DMS 273 treated with DMSO at 0.1 percent for 48 hours (cell line): ENCODE results near the gene HHAT.

Experiments
- DNase-seq: peaks from one replicate; lab custom pipeline; 2025; lab: John Stamatoyannopoulos, UW

Gene HHAT

DNA sequence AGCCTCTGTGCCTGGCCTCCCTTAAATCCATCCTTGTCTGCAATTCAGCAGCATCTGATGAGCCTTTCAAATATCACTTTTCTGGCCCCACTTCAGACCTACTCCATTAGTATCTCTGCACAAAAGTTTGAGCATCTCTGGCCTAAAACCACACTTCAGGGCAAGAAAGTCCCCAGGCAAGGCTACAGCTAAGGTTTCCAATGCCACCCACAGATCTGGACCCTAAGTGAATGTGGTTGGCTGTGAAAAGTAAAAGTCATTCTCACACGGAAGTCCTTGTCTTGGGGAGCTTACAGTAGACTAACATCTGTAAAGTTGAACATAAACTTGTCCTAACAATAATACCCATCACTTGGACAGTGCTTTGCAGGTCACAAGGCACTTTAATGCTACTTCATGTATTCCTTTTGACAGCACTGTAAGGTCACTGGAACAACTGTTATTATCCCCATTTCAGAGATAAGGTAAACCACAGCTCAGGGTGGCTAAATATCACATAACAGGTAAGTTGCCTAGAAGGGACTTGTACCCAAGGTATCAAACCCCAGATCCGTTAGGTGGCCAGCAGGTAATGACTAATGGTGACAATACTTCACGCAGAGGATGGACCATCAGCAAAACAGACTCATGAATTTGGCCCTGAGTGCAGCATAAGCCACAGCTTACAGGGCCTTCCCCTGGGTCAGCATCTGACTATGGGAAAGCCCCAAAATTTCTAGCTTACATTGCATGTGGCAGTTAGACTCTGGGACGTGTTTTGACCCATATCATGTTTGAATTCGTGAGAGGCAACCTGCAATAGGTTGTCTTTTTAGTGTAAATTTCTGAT lies 356.0 kb downstream of the HHAT start:
- DNase-seq: no peak

DNA sequence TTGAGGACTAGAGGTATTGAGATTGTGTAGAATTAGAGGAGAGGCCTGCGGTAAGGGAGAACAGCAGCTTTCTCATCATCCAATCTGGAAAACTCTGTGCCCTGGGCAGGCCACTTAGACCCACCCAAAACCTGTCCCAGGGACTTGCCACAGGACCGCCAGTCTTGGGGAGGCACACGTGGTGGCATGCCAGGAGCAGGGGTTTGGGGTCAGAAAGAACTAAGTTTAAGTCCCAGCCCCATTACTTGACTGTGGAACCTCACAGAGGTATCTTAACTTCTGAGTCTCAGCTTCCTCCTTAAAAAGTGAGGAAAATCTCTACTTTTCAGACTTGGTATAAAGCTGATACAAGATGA lies 356.6 kb downstream of the HHAT start:
- DNase-seq: no peak

DNA sequence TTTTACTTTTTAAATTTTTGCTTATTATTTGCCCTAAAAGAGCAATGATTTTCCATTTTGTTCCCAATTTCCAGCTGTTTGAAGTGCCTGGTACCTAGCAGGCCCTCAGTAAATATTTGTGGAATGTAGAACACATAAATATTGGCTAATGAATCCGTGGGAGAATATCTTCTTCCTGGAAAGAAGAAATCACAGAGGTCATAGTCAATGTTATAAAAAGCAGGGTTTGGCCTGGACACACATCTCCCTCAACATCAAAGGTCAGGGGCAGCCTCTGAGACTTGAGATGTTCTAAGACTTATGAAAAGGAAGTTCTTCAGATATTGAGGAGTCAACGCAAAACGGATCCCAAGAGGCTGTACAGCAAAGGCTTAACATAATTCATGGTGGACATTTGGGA lies 358.1 kb downstream of the HHAT start:
- no peak for DNase-seq

DNA sequence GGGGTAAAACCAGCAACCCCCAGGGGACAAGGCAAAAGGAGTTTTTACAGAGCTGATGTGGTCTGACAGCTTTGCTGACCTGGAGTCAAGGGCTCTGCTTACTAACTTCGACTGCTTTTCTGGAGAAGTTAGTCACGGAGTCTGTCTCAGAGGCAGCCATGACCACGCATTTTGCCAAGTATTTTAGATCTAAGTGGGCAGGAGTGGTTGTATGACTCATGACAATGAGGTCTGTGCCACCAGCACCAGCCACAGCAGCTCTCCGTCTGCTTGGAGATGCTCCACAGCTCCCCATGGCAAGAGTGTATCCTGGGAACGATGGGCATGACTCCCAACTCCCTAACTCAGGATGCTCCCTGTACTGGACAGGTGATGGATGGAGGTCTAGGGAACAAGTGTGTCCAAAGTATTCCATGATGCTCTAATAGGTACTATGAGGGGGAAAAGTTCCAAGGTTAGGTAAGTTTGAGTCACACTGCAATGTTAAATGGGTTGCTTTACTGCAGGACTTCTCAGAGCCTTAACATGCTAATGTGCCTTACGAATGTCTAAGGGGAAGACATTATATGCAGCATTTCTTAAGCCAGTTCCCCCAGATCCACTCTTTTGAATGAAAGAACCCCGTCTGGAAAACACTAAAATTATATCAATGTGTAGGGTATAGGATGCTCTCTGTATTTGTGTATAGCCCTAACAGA lies 359.0 kb downstream of the HHAT start:
- no peak for DNase-seq

DNA sequence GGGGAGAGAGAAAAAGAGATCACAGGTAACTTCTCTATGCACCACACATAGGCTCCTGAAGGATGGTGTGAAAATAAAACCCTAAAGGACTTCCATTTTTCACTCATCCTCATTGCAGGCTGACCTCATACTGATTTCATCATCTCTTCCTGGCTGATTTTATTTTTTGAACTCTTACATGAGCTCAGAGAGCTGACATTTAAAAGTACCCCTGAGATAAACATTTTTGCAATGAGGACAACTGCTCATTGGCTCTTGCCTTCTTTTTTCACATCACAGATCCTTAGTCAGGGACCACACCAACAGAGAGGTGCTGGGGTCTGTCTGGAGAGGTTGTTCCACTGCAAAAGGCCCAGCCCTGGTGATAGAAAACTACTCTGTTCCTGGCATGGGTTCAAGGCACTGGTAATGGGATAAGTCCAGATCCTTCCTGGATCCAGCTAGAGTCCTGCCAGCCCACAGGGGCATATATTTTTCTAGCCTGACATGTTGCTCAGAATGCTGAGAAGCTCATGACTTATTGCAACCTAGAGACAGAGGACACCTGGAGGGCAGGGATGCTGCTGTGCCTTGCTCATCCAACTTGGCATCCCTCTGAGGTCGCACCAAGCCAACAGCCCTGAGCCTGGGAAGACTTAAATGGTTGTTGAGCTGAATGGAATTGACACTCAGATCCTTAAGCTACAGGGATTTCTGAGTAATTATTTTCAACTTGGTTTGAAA lies 360.0 kb downstream of the HHAT start:
- DNase-seq: no peak

DNA sequence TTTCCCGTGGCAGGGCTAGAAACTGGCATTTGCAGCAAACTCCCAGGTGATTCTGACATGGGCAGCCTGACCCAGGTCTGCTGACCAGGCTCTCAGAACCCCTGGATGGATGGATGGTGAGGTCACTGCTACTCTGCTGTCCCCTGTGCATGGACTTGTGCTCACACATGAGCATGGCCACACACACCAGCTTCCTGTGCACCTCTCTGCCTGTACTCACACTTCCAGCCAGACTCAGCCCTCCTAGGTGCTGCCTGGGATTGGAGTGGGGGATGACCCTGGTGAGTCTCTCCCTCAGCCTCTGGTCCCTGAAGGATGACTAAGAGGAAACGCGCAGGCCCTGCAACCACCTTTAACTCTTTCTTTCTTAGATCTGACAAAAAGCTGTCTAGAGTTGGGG lies 361.1 kb downstream of the HHAT start:
- DNase-seq: no peak

DNA sequence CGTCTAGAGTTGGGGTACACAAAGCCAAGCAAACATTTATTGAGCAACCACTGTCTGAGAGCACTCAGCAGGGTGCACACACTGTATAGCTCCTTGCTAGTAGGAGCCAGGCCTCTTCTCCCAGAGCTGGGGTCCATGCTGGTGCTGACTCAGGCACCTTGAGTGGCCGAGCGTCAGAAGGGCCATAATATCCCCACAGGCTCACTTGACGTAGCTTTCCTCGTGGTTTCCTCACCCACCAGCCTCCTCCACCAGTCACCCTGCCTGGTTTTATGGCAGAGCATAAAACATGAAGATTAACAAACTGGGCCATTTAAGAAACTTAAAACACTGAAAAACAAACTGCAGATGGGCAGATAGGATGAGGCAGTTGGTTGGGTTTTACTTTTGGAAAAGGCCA lies 361.5 kb downstream of the HHAT start:
- no peak for DNase-seq

DNA sequence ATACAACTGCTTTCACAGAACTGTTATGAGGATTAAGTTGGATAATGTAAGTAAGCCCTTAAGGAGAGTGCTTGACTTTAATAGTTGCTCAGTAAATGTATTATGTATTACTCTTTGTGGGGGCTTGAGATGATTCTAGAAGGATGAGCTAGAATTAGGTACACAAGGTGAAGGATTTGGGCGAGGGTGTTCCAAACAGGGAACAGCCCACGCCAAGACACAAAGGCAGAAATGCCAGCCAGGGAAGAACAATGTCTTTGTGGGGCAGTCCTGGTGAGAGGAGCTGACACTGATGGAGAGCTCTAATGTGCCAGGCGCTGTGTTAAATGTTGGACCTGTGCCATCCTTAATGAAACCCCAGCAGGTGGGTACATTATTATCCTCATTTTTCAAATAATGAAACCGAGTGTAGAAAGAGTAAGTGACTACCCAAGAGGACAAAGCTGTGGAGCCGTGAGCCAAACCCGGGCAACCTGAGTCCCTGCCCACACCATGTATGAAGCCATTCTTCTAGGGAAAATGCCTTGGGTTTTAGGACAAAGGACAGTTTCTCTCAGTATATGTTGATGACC lies 362.4 kb downstream of the HHAT start:
- DNase-seq: no peak

DNA sequence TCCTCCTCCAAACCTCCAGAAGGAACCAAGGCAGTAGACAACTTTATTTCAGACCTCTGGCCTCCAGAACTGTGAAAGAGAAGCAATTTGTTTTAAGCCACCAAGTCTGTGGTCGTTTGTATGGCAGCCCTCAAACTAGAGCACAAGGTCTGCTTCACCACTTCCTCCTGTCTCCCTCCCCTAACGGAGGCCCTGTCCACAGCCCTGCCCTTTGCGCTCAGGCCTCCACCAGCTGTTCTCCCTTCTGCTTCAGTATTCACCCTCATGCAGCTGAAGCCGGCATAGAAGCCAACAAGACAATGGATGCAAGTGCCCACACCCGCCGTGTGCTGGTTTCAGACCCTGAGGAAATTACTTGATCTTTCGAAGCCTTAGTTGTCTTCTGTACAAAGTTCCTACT lies 364.1 kb downstream of the HHAT start:
- DNase-seq: peak; percentile 21

DNA sequence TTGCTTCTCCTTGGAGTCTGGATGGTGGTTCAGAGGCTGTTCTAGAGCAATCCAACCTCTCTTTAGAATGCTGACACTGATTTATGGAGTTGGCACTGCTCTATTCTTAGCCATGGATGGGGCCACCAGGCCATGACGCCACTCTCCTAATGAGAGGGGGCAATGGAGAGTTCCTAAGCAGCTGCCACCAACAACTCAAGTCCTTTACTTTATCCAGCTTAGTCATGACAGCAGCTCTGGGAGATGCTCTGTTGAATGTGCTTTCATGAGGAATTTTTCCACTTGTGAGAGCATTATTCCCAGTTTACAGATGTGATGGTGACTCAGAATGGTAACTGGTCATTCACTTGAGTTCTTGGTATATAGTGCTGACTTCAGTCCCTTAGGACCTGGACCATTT lies 366.3 kb downstream of the HHAT start:
- no peak for DNase-seq

DNA sequence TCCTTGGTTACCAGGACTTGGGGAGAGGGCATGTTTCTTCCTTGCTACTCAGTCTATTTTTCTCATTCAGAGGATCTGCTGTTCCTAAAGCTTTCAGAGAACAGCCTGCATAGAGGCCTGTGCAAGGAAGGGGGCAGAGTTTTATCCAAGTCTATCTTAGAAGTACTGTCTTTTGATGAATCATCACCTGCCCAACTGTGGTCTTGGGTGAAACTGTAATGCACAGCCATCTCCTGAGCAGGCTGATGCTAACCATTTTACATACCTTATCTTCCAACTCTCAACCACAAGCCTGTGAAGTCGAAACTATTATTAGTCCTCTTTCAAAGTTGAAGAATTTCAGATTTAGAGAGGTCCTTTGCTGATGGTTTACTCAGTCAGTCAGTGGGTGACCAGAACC lies 368.0 kb downstream of the HHAT start:
- DNase-seq: no peak

DNA sequence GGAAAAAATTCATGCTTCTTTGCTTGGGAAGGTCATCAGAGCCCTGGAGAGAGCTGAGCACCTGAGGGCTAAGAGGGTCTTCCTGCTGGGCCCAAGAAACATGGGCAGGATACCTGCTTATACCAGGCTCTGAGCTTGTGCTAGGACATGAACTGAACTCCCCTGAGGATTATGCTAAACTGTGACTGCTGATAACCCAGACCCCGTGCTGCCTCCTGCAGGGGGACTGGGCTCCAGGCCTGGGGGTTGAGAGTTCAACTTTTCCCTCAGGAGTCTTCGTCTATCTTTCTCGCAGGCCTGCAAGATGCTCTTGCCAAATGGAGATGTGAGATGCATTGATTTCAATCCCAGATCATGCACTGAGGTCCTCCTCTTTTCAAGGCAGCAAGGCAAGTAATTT lies 368.5 kb downstream of the HHAT start:
- no peak for DNase-seq

DNA sequence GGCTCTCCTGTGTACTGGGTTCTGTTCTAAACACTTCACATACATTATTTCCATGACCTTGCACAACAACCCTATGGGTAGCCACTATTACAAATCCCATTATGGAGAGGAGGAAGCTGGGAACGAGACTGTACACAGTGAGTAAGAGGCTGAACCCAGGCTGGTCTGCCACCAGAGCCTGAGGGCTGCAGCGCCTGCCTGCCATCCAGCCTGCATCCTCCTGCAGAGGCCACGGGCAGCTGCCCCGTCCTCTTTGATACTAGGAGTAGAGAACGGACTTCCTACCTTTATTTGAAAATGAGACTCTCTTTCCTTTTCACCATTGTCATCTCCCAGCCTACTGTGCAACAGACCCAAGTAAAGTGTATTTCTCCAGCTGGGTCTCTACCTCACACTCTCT lies 370.0 kb downstream of the HHAT start:
- no peak for DNase-seq

DNA sequence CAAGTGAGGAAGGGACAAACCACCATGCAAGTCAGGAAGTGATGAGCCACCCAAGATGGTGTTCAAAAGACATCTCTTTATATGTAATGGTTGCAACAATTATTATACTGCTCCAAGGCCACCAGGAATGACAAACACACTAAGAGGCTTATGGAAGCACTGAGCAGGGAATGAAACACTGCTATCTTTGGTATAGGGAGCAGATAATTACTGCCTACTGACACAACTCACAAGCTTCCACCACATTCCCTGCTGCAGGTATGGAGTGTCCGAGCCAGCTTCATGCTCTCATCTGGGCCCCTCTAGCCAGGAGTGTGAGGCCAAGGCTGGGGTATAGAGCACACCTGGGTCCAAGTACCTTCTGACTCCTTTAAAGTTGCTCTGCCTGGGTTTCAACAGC lies 371.4 kb downstream of the HHAT start:
- DNase-seq: no peak

DNA sequence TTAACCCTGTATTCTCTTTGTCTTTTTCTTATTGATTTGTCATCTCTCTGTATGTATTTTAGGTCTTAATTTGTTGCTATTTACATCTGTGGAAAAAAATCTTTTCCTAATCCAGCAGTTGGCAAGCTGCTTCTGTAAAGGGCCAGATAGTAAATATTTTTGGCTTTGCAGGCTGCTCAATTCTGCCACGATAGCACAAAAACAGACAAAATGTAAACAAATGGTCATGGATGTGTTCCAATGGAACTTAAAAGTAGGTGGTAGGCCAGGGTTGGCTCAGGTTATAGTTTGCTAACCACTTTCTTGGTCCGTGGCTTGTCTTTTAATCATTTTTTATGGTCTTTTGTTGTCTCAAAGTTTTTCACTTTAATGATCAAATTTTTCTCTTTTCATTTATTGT lies 371.8 kb downstream of the HHAT start:
- no peak for DNase-seq

DNA sequence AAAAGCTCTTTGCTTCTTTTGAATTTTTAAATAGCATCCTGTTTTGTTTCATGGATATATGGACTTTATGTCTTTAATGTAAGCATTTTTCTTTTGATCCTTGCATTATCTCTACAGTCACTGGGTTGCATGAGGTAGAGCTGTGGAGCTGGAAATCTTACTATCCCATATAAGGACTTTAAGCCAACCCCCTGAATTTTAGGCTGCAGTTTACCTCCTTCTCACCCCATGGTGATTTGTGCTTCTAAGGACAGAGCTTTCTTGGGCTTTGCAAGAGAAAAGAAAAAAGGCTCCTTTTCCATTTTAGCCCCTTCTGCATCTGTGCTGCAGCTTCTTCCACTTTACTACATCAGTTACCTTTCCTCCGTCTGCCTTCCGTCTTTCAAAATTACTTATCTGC lies 373.8 kb downstream of the HHAT start:
- DNase-seq: no peak

DNA sequence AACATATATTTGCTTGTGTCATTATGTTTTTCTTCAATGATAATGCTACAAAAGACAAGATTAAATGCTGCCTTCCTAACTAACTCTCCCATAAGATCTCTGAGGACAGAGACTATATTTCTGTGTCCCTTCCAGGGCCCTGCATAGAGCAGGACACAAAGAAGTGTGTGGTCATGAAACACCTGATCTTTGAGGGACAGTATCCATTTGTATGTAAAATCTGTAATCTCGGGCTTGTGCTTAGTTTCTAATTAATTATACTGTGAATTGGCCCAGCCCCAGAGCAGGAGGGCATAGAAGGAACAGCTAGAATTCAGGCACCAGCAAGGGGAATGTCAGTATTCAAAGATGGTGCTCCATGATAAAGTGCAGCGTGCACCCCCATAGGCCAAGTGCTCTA lies 374.9 kb downstream of the HHAT start:
- no peak for DNase-seq

DNA sequence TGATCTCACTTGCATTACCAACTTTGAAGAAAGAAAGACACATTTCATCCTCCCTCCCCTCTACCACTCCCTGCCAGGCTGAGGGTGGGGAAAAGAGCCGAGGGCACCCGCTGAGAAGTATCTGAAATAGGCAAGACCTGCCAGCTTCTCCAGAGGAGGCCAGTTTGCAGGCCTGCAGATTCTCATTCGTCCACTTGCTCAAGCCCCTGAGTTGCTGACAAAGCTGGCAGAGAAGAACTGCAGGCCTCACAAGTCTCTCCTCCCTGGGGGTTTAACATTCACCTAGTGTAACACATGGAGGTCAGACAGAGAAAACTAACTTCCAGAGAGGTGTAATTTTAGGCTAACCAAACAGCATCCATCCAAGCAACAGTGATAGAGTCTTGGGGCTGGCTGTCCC lies 376.4 kb downstream of the HHAT start:
- no peak for DNase-seq

DNA sequence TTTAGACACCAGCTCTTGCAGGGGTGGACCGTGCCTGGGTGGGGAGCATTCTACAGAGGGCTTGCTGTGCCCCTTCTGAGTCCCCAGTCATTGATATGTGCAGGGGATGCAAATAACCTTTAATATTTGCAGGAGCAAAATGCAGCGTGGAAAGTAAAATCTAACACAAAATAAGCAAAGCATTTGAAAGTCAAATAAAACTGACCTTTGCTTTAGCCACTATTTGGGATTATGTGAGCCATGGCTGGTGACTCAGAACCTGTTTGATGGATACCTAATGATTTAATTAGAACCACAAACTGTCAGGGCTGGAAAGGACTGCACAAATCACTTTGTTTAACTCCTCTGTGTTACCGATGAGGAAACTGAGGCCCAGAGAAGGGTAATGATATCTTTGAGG lies 377.5 kb downstream of the HHAT start:
- no peak for DNase-seq

DNA sequence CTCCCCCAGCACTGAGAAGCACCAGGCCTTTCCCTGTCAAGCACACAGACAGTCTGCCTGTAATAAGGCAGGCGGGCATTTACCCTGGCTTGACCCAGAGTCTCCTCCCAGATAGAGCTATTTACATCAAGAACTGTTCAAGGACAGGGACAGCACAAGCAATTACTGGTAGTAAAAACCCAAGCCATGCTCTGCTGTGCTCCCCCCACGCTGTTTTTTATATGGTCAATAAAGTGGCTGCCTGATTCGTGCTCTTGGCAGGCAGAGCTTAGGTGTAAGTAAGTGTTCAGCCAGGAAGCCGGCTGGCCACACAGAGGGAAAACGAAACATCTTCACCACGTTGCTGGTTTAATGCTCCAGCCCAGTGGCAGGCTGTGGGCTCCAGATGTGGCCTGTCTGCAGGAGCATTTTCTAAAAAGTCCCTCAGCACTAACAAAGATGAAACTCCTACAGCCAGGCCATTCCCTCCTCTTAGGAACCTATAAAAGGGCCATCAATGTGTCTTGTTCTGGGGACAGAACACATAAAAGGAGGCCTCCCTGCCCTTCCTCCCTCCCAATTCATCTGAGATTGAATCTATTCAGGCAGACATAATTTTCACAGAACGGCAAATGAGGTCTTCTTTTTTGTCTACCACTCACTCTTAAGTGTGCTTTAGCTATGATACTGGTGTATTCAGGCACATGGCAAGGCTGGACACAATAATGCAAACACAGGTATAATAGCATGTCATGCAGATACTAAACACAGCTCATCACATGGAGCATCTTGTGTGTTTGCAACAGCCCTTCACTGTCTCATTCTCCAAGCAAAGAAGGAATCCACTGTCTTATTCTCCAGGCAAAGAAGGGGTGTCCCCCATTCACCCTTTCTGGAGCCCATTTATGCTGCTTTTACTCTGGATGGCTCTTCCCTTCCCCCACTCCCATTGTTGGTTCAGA lies 378.9 kb downstream of the HHAT start:
- DNase-seq: no peak

DNA sequence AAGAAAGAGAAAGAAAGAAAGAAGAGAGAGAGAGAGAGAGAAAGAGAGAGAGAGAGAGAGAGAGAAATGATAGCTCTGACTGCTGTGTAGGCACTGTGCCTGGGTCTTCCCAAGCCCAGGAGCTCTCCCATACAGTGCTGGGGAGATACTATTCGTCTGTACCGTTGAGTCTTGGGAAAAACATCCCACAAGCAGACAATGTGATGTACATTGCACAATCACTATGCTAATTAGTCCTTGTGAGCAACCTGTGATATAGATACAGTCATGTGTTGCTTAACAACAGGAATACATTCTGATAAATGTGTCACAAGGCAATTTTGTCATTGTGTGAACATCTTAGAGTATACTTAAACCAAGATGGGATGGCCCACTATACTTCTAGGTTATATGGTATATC lies 381.0 kb downstream of the HHAT start:
- no peak for DNase-seq
